NCI-H2227 treated with DMSO at 0.1 percent for 48 hours (cell line): ENCODE measurements around the gene KRTAP5-2.

Source experiments
- DNase-seq: peaks from one replicate; lab custom pipeline; 2025; lab: John Stamatoyannopoulos, UW

Gene KRTAP5-2

DNA sequence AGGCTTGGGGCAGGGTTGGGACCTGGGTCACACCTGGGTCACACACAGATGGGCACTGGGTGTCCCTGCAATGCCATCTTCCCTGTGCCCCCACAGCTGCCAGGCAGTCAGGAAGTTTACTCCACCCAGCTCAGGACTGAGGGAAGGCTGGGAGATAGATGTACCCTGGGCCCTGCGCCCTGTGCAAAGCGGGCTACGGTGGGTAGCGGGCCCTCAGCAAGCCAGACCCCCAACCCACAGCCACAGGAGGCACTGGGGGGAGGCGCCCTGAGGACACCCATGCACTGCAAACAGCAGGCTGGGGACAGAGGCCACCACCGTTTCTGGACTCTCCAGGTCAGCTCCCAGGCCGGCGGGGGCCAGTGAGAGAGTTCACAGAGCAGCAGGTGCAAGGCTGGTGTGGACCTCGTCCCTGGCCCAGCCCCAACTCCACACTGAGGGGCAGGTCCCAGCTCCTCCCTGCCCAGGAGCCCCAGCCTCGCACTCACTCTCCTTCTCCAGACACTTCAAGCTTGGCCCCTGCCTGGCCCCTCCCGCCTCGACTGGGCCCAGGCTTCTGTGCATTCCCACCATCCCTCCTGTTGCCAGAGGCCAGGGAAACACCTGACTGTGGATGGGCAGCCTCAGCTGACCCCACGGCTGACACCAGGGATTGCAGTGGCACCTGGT lies 30.9 kb downstream of the KRTAP5-2 start:
- no peak for DNase-seq

DNA sequence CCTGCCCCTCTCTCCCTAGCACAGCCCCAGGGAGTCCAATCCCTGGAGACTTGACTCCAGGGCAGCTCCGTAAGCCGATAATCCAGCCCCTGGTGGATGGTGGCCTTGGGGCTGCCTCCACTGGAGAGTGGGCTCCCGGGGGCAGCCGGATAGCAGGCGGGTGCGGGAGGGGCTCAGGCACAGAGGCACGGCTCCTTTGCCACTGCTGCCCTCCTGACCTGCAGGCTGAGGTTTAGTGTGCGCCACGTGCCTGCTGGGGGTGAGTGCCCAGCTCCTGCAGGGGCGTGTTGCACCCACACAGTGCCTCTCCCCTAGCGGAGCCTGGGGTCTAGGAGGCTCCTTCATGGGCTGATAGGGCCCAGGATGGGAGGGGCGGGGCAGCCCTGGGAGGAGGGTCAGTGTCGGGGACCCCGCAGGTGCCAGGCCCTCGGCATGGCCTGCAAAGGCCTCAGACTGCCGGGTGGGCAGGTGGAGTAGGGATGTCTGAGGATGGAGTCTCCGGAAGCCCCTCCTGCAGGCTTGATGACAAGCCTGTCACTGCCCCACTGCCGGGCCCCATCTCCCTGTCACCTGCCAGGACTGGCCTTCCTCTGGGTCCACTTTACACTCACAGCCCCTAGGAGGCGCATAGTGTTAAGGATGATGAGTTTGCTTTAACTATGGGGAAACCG lies 31.6 kb downstream of the KRTAP5-2 start:
- DNase-seq: no peak

DNA sequence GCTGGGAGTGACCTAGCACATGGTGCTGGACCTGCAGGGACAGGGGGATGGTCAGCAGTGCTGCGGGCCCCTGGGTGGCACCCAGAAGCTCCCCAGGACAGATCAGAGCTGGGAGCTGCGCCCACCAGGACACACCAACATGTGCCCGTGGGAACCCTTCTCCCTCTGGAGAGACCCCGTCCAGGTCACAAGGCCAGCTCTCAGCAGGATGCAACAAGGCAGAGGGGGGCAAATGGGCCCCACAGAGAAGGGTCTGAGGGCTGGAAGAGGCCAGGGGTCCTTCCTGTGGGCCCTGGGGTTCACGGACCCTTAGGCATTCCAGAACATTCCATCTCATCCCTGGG lies 32.2 kb downstream of the KRTAP5-2 start:
- DNase-seq: no peak

DNA sequence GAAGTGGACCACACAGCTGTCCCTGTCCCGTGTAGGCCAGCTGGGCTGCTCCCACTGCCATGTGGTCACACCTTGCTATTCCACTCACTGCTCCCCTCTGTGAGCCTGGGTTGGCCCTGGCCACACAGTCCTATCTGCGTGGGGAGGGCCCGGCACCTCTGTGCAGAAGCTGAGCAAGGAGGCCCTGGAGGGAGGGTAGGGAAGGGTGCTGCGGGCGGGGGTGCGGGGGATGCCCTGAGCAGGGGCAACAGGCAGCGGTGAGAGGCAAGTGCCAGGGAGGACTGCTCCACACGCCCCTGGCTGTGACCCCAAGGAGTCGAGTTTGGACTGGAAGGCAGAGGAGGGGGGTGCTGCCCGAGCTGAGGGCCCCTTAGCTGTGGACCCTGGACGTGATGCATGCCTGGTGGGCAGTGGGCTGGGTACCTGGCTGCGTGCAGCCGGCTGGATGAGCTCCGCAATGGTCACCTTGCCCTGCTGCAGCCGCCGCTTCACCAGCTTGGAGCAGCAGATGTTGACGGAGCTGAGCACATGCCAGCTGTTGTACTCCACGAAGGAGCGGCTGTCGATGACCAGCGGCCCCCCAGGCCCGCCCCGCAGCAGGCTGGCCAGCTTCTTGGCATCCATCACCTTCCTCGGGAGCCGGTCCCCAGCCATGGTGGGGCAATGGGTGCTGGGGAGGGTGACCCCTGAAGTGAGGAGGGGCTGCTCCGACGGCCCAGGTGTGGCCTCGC lies 32.8 kb downstream of the KRTAP5-2 start:
- no peak for DNase-seq

DNA sequence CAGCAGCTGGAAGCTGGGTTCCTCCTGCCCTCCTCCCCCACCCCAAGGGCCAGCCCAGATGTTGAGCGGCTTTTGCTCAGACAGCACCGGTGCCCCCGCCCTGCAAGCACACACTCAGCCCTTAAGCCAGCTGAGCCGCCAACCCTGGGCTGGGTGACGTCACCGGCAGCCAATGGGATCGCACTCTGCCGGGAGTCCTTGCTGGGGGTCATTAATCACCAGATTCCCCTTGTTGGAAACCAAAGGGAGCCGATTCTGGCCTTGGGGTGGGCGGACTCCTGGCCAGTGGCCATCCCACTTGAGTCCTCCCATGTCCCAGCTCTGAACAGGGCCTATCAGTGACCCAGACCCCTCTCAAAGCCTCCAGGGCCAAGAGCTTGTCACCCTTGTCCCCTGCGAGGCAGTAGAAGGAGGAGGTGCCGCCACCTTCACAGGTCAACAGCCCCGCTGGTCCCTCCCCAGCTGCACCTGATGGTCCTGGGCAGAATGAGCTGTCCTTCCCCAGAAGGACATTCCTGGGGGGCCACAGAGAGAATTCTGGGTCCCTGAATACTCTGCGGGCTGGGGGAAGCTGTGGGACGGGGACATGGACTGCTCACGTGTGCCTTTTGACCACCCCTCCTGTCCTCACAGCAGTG lies 33.4 kb downstream of the KRTAP5-2 start:
- peak; percentile 27 for DNase-seq

DNA sequence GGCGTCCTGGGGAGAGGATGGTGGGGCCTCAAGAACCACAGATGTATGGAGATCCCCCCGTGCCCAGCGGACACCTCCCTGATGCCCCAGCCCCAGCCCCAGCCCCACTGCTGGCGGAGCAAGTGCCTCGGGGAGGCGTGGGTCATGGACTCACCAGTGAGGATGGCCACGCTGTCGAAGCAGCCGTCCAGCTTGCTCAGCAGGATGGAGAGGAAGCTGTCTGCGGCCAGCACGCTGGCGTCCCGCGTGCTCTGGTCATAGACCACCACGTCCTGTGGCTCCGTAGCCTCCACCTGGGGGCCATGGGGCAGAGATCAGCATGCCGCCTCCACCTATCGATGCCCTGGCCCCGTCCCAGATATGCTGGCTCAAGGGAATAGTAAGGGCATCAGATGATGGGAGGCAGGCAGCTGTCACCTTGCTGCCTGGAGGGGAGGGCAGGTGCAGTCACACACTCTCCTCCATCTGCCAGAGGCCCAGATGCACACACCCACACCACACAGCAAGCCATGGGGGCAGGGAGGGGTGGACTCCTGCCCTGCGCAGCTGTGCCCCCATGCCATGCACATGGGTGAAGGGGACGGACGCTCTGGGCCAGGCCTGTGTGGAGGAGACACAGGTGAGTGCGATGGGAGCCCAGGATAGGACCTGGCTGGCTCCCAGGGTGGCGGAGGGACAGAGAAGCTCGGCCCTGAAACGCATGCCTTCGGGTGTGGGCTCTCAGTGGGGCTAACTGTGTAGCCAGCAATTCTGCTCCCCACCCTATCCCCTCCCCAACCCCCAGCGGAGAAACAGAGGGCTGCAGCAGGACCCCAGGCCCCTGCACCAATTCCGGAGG lies 34.2 kb downstream of the KRTAP5-2 start:
- no peak for DNase-seq

DNA sequence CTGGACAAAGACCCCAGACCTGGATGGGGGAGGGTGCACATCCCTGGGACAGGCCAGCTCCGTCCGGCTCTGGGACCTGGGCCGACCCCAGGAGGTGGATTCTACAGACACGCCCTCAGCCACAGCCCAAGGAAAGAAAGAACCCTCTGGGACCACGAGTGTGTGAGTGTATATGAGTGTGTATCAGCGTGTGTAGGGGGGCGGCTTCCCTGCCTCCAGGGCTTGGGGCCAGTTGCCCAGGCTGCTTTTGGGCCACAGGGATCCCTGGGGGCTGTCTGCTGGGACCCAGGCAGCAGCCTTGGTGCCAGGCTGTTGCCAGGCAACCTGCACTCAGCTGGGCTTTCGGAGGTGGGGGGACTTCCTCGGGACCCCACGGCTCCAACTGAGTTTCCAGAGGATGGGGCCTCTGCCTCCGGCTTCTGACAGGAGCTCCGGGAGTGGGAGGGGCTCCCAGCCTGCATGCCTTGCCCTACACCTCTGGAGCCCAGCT lies 34.9 kb downstream of the KRTAP5-2 start:
- DNase-seq: no peak

DNA sequence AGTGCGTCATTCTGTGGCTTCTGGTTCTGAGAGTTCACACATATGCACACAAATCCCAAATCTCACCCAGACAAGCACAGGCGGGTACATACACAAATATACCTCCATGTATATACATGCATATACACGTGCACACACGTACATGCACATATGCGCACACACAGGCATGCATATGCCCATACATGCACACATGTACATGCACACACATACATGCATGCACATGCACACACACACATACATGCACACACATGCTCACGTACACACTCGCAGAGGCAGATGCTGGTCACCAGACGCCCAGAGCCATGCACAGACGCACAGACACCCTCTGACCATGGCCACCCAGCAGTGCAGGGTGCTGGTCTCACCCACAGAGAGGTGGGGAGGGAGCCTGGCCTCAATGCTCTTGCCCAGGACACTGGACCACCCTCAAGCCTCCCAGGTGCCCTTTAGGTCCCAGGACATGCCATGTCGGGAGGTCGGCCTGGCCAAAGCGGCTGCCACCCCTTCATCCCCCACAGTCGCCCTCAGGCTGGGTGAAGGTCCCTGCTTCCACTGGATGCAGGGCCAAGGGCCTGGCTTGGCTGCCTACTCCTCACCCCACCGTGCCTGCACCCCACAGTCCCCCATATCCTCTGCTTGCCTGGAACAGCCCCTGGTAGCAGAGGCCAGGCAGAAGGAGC lies 35.5 kb downstream of the KRTAP5-2 start:
- no peak for DNase-seq

DNA sequence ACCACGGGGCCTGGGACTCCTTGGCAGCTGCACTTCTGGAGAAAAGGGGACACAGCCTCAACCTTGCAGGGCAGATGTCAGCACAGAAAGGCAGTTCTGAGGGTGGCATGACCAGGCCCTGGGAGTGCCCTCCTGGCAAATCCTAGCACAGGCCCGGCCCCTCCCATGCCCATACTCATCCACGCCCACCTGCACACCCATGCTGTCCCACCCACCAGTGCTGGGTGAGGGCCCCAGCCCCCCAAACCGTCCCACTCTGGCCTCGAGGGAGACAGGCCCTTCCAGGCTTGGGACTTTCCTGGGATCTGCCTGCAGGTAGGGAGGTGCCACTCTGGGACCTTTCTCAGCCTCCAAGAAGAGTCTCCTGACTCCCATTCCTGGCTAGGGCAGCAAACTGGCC lies 36.1 kb downstream of the KRTAP5-2 start:
- DNase-seq: no peak

DNA sequence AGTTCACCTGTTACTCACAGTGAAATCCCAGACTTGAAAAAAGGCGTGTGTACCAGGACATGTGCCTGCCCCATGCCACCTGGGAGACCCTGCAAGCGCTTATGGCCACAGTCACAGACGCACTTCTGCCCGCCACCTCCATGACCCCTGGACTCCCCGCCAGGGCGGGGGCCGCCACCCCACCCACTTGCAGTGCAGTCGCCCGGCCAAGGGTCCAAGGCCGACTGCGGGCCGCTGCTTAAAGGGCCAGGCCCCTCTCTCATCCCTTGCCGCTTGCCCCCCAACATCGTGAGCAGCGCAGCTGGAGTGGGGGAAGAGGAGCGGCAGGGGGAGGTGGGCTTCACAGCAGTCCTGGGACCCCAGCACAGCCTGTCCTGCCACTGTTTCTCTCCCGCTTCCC lies 36.8 kb downstream of the KRTAP5-2 start:
- DNase-seq: no peak

DNA sequence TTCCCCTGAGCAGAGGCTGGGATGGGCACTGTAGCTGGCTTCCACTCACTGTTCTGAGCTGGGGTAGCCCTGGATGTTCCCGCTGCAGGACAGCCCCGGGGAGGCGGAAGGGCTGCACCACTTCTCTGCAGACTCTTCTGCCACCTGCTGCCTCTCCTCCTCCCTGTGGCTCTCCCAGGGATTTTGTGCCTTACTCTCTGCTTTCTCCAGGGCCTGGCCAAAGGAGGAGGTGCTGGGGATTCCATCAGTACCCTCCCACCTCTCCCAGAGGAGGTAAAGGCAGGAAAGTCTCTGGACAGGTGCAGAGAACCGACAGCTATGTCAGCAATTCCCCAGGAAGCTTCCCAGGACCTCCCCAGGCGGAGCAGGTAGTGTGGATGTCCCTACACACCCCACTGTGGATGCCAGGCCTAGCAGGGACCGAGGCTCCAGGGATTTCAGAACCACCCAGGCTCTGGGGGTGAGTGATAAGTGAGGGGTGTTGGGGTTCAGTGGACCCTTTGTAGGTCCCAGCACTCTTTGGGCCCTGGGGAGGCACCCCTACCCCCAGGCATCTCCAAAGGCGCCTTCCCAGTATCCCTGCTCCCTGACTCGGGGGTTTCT lies 37.3 kb downstream of the KRTAP5-2 start:
- DNase-seq: no peak

DNA sequence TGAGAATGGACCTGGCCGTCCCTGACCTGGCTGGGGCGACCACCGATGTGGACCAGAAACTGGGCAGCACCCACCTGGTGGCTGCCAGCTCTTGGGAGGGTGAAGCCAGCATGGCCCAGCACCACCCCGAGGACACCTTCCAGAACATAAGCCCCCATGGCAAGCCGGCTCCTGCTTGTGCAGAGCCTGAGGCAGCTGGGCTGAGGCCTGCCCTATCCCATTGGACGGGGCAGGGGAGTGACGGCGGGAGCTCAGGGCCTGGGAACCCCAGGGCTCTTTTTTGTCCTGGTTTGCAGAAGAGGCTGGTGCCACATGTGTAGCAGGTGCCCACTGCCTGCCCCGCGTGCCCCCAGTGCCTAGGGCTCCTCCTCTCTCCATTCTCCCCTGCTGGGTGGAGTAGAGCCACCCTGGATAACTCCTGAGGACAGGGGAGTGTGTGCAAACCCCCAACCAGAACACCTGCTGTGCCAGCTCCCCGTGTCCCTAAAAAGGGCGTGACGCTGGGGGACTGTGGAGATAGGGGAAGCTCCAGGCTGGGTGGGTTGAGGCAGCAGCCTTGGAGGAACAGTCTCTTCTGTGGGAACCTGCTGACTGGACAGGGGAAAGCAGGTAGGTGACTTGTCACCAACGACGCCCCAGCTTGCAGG lies 38.0 kb downstream of the KRTAP5-2 start:
- DNase-seq: no peak

DNA sequence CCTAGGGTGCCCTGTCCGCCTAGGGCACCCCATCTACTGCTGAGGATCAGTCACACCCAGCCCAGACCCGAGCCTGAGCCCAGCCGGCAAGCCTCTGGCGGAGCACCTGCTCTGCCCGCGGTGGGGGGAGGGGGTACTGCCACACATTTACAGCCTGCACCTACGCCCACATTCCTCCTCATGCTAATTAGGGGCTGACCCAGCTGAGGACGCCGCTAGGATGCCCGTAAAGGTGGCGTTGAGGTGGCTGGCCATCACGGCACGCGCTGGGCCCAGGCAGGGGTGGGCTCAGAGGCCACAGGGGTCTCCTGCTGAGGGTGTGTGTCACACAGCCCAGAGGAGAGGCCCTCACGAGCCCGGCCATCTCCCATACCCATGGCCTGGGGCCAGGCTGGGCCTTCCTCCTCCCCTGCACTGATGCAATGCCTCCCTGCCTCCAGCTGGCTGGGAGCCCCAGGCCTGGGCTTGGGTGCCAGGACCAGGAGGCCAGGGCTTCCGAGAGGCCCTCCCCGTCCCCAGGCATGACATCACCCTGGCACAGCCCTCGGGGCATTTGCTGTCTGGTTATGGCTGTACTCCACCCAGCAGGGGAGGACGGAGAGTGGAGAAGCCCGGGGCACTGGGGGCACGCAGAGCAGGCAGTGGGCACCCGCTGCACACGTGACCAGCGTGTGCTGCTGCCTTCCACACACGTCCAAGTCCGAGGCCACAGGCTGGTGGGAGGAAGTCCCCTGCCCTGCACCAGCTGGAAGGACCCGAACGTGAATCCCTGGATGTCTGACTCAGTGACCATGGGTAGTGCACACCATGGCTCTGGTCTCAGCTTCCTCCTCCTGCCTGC lies 38.8 kb downstream of the KRTAP5-2 start:
- no peak for DNase-seq

DNA sequence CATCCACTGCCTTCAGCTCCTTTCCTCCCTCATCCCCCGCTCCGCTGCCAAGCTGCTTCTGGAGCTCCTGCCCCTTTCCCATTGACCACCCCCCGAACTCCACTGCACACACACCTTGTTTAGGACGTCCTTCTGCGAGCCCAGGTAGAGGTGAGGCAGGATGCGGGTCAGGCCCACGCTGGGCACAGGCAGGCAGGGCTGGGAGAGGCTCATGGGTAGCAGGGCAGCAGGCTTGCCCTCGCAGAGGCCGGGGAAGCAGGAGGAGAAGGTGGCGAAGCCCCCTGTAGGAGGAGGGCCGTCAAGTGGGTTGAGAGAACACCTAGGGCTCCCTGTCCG lies 39.4 kb downstream of the KRTAP5-2 start:
- DNase-seq: no peak

DNA sequence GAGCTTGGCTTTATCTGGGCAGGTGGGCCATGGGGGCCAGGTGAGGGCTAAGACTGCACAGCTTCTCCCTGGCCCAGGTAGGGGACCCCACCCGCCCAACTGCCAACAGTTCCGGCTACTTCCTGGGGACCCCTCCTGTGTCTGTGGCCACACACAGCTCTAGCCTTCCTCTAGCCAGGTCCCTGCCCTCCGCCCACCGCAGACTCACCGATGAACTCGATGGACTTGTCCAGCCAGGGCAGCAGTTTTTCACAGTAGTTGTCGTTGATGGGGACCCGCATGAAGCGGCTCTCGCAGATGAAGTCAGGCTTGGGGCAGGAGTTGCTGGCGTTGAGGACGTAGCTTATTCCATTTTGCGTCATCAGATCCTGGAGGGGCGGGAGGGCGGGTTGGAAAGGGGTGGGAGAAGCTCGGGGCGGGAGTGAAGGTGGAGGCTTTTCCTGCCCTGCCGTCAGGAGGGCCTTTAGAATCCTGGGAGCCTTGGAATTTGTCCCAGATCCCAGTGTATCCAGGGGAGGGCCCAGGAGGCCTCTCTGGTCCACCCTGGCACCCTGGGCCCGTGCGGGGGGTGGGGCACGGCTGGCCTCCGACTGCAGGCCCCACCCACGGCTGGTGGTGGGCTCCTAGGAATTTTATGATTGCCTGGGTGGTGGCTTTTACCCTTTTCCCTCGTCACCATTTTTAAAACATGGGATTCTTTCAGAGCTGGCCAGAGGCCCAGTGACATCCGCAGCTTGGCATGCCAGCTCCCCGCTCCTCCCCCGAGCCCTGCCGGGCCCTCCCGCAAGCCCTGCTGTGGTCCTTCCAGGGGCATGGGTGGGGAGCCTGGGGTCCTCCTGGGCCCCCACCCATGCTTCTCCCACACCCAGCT lies 40.0 kb downstream of the KRTAP5-2 start:
- DNase-seq: no peak

DNA sequence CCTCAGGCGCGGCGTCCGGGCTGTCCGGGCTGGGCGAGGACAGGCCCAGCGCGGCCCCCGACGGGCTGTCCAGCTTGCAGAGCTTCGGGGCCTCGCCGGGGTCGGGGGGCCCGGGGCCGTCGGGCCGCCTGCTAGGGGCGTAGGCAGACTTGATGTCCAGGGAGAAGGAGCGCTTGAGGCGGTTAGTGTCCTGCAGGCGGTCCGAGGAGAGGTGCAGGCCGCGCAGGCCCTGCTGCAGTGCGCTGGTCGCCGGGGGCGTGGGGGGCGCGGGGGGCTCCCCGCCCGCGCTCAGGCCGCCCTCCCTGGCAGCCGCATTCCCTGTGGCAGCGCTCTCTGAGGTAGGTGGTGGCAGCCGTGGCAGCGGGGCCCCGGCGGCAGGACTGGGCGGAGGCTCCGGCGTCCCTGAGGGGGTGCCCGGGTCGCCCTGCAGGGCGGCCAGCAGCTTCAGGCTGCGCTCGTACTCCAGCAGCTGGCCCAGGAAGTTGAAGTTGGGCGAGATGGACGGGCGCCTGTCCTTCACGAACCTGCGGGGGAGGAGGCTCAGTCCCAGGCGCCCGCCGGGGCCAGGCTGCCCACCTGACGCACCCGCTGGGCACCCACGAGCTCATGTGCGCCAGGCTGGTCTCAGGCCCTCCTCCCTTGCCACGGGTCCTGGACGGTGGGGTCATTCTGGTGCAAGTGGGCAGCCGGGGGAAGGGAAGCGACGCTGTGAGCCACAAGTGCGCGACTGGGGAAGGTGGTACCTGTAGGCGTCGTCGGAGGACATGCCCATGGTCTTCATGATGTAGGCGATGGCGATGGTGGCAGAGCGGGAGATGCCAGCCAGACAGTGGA lies 40.8 kb downstream of the KRTAP5-2 start:
- DNase-seq: no peak

DNA sequence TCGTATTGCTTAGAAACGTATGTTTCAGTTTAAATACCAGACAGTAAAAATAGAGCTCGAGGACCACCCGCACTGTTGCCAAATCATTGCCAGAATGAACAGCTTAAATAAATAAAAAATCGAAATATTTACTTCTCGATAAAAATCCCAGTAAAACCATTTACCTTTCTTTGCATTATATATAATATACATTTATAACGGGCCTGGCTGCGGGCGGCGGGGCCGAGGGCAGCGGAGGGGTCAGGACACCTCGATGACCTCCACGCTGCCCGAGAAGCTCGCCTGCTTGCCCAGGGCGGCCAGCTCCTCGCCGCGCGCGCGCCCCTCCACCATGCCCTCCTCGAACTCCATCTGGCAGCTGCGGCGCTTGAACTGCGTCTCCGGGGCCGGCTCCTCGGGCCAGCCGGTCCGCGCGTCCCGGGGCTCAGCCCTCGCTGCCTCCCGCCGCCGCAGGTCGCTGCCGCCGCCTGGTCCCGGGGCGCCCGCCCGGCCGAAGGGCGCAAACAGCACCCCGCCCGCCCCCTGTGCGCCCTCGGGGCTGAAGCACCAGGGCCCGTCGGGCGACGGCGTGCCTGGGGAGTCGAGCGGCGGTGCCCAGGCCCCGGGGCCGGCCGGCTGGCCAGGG lies 41.7 kb downstream of the KRTAP5-2 start:
- no peak for DNase-seq
